ENCODE measurements around the gene ACSS2. TPM values are rescaled to one million over a fixed set of nuclear protein-coding genes. Genes with fewer than 3 reads are reported as not detected.

The ACSS2 gene, protein sequence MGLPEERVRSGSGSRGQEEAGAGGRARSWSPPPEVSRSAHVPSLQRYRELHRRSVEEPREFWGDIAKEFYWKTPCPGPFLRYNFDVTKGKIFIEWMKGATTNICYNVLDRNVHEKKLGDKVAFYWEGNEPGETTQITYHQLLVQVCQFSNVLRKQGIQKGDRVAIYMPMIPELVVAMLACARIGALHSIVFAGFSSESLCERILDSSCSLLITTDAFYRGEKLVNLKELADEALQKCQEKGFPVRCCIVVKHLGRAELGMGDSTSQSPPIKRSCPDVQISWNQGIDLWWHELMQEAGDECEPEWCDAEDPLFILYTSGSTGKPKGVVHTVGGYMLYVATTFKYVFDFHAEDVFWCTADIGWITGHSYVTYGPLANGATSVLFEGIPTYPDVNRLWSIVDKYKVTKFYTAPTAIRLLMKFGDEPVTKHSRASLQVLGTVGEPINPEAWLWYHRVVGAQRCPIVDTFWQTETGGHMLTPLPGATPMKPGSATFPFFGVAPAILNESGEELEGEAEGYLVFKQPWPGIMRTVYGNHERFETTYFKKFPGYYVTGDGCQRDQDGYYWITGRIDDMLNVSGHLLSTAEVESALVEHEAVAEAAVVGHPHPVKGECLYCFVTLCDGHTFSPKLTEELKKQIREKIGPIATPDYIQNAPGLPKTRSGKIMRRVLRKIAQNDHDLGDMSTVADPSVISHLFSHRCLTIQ
- 76.1 TPM for polyA plus RNA-seq (2013, experiment 1 of 2)
- 72.3 TPM for polyA plus RNA-seq (2013, experiment 2 of 2)

DNA sequence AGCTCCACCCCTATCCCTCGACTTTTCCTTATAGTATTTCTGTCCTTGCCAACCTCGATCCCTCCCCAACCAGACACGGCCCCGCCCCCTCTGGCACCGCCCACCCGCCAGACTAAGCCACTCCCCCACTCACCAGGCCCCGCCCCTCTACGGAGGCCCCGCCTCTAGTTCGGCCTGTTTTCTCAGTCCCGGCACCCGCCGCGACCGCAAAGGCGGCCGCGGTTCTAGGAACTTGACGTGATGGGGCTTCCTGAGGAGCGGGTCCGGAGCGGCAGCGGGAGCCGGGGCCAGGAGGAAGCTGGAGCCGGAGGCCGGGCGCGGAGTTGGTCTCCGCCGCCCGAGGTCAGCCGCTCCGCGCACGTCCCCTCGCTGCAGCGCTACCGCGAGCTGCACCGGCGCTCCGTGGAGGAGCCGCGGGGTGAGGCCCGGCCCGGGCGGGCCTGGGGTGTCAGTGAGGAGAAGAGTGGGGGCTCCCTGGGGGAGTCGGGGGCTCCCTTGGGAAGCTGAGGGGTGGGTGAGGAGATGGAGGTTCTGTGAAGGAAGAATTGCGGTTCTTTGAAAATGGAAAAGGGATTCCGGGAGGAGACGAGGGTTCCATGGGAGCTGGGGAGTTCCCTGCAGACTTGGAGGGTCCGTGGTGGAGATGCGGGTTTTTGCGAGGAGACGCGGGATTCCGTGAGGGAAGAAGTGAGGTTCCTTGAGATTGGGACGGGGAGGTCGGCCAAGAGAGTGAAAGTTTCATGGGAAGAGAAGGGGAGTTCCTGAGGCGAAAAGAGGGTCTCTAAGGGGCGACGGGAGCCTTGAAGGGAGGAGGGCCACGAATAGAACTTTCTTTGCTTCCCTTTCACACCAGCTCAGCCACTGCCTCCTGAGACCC, at the start of gene ACSS2:
Gene ACSS2 (plus strand): TSS at position 207 of the 877 bp plus-strand sequence. CDS start 34 bp downstream, at position 241.
- 2% methylated on average over 62 of the region's 63 CpGs for WGBS

DNA sequence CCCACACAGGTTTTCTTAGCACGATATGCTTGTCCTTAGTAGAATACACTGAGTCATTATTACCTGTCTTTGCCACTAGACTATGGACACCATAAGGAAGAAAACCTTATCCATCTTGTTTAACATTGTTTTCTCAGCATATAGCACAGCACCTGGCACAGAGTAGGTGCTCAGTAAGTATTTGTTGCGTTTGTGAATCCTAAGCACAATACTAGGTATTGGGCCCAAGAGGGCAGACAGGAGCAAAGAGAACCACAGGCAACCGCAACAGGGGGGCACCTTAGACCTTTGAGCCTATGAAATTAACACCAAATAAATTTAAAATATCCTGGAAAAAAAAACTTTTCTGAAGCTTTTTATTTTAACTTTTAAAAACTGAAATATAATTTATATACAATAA, 47.2 kb upstream of the ACSS2 start:
- no peak overlapping the region for H2BK12ac ChIP-seq (ENCODE audit: low read length in 2 of 2)
- H3K18ac ChIP-seq (ENCODE audit: low read depth in 1 of 2, low read length in 2 of 2): no peak overlapping the region
- no peak overlapping the region for H4K91ac ChIP-seq (ENCODE audit: low read length)
- no peaks in the 10 kb centered on the region for H3K79me1 ChIP-seq (replicated peaks; ENCODE audit: low read length, poor library complexity, severe bottlenecking)
- H3K4me3 ChIP-seq (ENCODE audit: insufficient read depth in 1 of 2, low read depth in 1 of 2, low read length in 2 of 2): no peak overlapping the region
- H3K4me2 ChIP-seq (ENCODE audit: low read length, poor library complexity, severe bottlenecking): no peak overlapping the region
- no peak for DNase-seq
- no peak overlapping the region for H3K14ac ChIP-seq (ENCODE audit: low read length in 2 of 2)
- H3K4ac ChIP-seq (ENCODE audit: low read depth in 1 of 2, low read length in 2 of 2): no peak overlapping the region
- H3K36me3 ChIP-seq (ENCODE audit: control insufficient read depth in 1 of 2, insufficient read depth in 2 of 2, low read depth in 1 of 2, low read length in 2 of 2): no peaks in the 10 kb centered on the region
- no peaks in the 10 kb centered on the region for H3K9me3 ChIP-seq (ENCODE audit: control insufficient read depth, low read length)
- H3K4me1 ChIP-seq (ENCODE audit: control insufficient read depth, insufficient read depth, low read depth, low read length): no peaks in the 10 kb centered on the region
- H4K8ac ChIP-seq (ENCODE audit: low read length): no peak overlapping the region
- H2BK5ac ChIP-seq (ENCODE audit: low read depth, low read length, poor library complexity, severe bottlenecking): no peak overlapping the region
- WGBS: 88% methylated on average over 2 of the region's 3 CpGs
- H2AFZ ChIP-seq (ENCODE audit: low read depth, low read length): no peak overlapping the region
- H3K9ac ChIP-seq (ENCODE audit: low read length): no peak overlapping the region
- no peak overlapping the region for H3K27ac ChIP-seq (ENCODE audit: low read length, poor library complexity, severe bottlenecking)
- no peak overlapping the region for H3K23ac ChIP-seq (ENCODE audit: low read length in 2 of 2)
- no peak overlapping the region for H2AK5ac ChIP-seq (ENCODE audit: low read length, severe bottlenecking)
- no peak overlapping the region for H2BK120ac ChIP-seq (ENCODE audit: low read depth, low read length)
- H2BK15ac ChIP-seq (ENCODE audit: low read depth, poor library complexity, severe bottlenecking): no peak overlapping the region
- H3K27me3 ChIP-seq (ENCODE audit: control insufficient read depth in 1 of 2, insufficient read depth in 1 of 2, low read length in 2 of 2): peaks cover 11 to 15% of the 10 kb centered on the region in 2 experiments

More for the DNA sequence above, at the start of gene ACSS2:
- Histone ChIP-seq H3K9ac (ENCODE audit: low read length) (peak within 1 kb of the TSS; percentile 92), H3K9me3 (ENCODE audit: control insufficient read depth, low read length) (no peaks in the 10 kb centered on the region), H2AFZ (ENCODE audit: low read depth, low read length) (peak within 1 kb of the TSS; percentile 66), H3K36me3 (ENCODE audit: control insufficient read depth in 1 of 2, insufficient read depth in 2 of 2, low read depth in 1 of 2, low read length in 2 of 2) (no peaks in the 10 kb centered on the region), H3K4me2 (ENCODE audit: low read length, poor library complexity, severe bottlenecking) (peak within 1 kb of the TSS; percentile 60), H3K4ac (ENCODE audit: low read depth in 1 of 2, low read length in 2 of 2) (peak within 1 kb of the TSS; percentile 54 to 89), H2BK120ac (ENCODE audit: low read depth, low read length) (peak within 1 kb of the TSS; percentile 38), H2BK15ac (ENCODE audit: low read depth, poor library complexity, severe bottlenecking) (peak within 1 kb of the TSS; percentile 63), H3K27ac (ENCODE audit: low read length, poor library complexity, severe bottlenecking) (peak within 1 kb of the TSS; percentile 47), H3K14ac (ENCODE audit: low read length in 2 of 2) (no peak within 1 kb of the TSS), H2AK5ac (ENCODE audit: low read length, severe bottlenecking) (no peak within 1 kb of the TSS), H2BK5ac (ENCODE audit: low read depth, low read length, poor library complexity, severe bottlenecking) (peak within 1 kb of the TSS; percentile 76), H2BK12ac (ENCODE audit: low read length in 2 of 2) (peak within 1 kb of the TSS in 1 of 2 experiments; percentile 90), H3K18ac (ENCODE audit: low read depth in 1 of 2, low read length in 2 of 2) (peak within 1 kb of the TSS; percentile 61 to 91), H3K79me1 (replicated peaks; ENCODE audit: low read length, poor library complexity, severe bottlenecking) (peaks cover 23% of the 10 kb centered on the region), H3K4me1 (ENCODE audit: control insufficient read depth, insufficient read depth, low read depth, low read length) (peaks cover 15% of the 10 kb centered on the region), H3K23ac (ENCODE audit: low read length in 2 of 2) (peak within 1 kb of the TSS in 1 of 2 experiments; percentile 57), H3K4me3 (ENCODE audit: insufficient read depth in 1 of 2, low read depth in 1 of 2, low read length in 2 of 2) (peak within 1 kb of the TSS; percentile 75 to 98), H4K91ac (ENCODE audit: low read length) (peak within 1 kb of the TSS; percentile 53), H3K27me3 (ENCODE audit: control insufficient read depth in 1 of 2, insufficient read depth in 1 of 2, low read length in 2 of 2) (no peaks in the 10 kb centered on the region), H4K8ac (ENCODE audit: low read length) (no peak within 1 kb of the TSS)
- peak; percentile 43 for DNase-seq

DNA sequence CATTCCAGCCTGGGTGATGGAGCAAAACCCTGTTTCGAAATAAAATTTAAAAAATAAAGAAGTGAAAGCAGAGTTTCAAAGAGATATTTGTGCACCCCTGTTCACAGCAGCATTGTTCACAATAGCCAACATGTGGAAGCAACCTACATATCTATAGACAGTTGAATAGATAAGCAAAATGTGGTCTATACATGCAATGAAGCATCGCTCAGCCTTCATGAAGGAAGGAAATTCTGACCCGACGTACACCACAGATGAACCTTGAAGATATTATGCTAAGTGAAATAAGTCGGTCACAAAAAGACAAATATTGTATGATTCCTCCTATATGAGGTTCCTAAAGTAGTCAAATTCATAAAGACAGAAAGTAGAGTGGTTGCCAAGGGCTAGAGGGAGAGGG, 44.5 kb upstream of the ACSS2 start:
- DNase-seq: no peak
- Histone ChIP-seq H3K18ac (ENCODE audit: low read depth in 1 of 2, low read length in 2 of 2) (no peak overlapping the region), H3K36me3 (ENCODE audit: control insufficient read depth in 1 of 2, insufficient read depth in 2 of 2, low read depth in 1 of 2, low read length in 2 of 2) (no peaks in the 10 kb centered on the region), H2BK120ac (ENCODE audit: low read depth, low read length) (no peak overlapping the region), H3K4ac (ENCODE audit: low read depth in 1 of 2, low read length in 2 of 2) (no peak overlapping the region), H2BK5ac (ENCODE audit: low read depth, low read length, poor library complexity, severe bottlenecking) (no peak overlapping the region), H3K27ac (ENCODE audit: low read length, poor library complexity, severe bottlenecking) (no peak overlapping the region), H2BK12ac (ENCODE audit: low read length in 2 of 2) (no peak overlapping the region), H3K9me3 (ENCODE audit: control insufficient read depth, low read length) (no peaks in the 10 kb centered on the region), H3K9ac (ENCODE audit: low read length) (no peak overlapping the region), H3K14ac (ENCODE audit: low read length in 2 of 2) (no peak overlapping the region), H3K27me3 (ENCODE audit: control insufficient read depth in 1 of 2, insufficient read depth in 1 of 2, low read length in 2 of 2) (peaks cover 11 to 15% of the 10 kb centered on the region in 2 experiments), H3K79me1 (replicated peaks; ENCODE audit: low read length, poor library complexity, severe bottlenecking) (no peaks in the 10 kb centered on the region), H3K23ac (ENCODE audit: low read length in 2 of 2) (no peak overlapping the region), H3K4me1 (ENCODE audit: control insufficient read depth, insufficient read depth, low read depth, low read length) (peaks cover 2% of the 10 kb centered on the region), H2BK15ac (ENCODE audit: low read depth, poor library complexity, severe bottlenecking) (no peak overlapping the region), H3K4me3 (ENCODE audit: insufficient read depth in 1 of 2, low read depth in 1 of 2, low read length in 2 of 2) (no peak overlapping the region), H4K8ac (ENCODE audit: low read length) (no peak overlapping the region), H3K4me2 (ENCODE audit: low read length, poor library complexity, severe bottlenecking) (no peak overlapping the region), H2AK5ac (ENCODE audit: low read length, severe bottlenecking) (no peak overlapping the region), H2AFZ (ENCODE audit: low read depth, low read length) (no peak overlapping the region), H4K91ac (ENCODE audit: low read length) (no peak overlapping the region)
- WGBS: 91% methylated on average over 3 of the region's 5 CpGs
